Type B pancreatic cell (in vitro differentiated cells): ENCODE data around the gene HEMK1. TPM values are rescaled to one million over a fixed set of nuclear protein-coding genes. Genes with fewer than 3 reads are reported as not detected.
A peak's percentile ranks its signal among the peaks of the same experiment; 100 is the strongest.

Source experiments
- DNase-seq: peaks from one replicate; pipeline ENCODE4 v3.0.0; 2021; ENCODE audit warnings: mixed read lengths; ENCODE audit not compliant: unreplicated experiment; ENCODE audit errors: extremely low spot score
- H3K27ac Mint-ChIP-seq: 2 replicates; pipeline ENCODE4 v1.8.0; 2021; ENCODE audit warnings: mild to moderate bottlenecking, mixed read lengths
- H3K27me3 Mint-ChIP-seq: 2 replicates; pipeline ENCODE4 v1.8.0; 2021; ENCODE audit warnings: mixed read lengths
- H3K36me3 Mint-ChIP-seq: 2 replicates; pipeline ENCODE4 v1.8.0; 2021; ENCODE audit warnings: mixed read lengths
- H3K4me1 Mint-ChIP-seq: one replicate; pipeline ENCODE4 v1.8.0; 2021; ENCODE audit warnings: mixed read lengths; ENCODE audit not compliant: unreplicated experiment
- H3K4me3 Mint-ChIP-seq: 2 replicates; pipeline ENCODE4 v1.8.0; 2021; ENCODE audit warnings: mild to moderate bottlenecking, mixed read lengths
- H3K9me3 Mint-ChIP-seq: 2 replicates; pipeline ENCODE4 v1.8.0; 2021; ENCODE audit warnings: mixed read lengths
- CTCF ChIP-seq: fragments of 200-600 bp; sonication (generic); conservative IDR thresholded peaks from 2 replicates; pipeline ENCODE4 v1.5.0; 2021; ENCODE audit warnings: antibody characterized with exemption, mild to moderate bottlenecking
- total RNA-seq: library from RNA; stranded (reverse); gene quantifications from 2 replicates; pipeline ENCODE4 v1.2.1, GENCODE V29; 2021; ENCODE audit warnings: low replicate concordance

HEMK1 gene
- total RNA-seq, 1 donor from 2014 or later: 29.9 TPM

GRCh38 chr3:50533316-50533715, 36.0 kb upstream of the HEMK1 start:
- no peak for TF ChIP-seq CTCF
- Mint-ChIP-seq H3K36me3 (no peaks in the 10 kb centered on the region), H3K27me3 (peaks cover 46% of the 10 kb centered on the region), H3K27ac (no peak overlapping the region), H3K4me1 (peaks cover 44% of the 10 kb centered on the region), H3K4me3 (no peak overlapping the region), H3K9me3 (no peaks in the 10 kb centered on the region)
- no peak for DNase-seq

- no peak overlapping the region for H3K4me3 Mint-ChIP-seq
- DNase-seq: no peak
- H3K9me3 Mint-ChIP-seq: no peaks in the 10 kb centered on the region
- H3K4me1 Mint-ChIP-seq: peaks cover 45% of the 10 kb centered on the region
- no peaks in the 10 kb centered on the region for H3K36me3 Mint-ChIP-seq
- TF ChIP-seq CTCF: no peak
- H3K27me3 Mint-ChIP-seq: peaks cover 49% of the 10 kb centered on the region
- H3K27ac Mint-ChIP-seq: peak overlapping the region; percentile 36
These were observed 35.4 kb upstream of the HEMK1 start for GRCh38 chr3:50533807-50534461.

GRCh38 chr3:50534681-50535330, 34.5 kb upstream of the HEMK1 start:
- Mint-ChIP-seq H3K36me3 (no peaks in the 10 kb centered on the region), H3K4me1 (peaks cover 43% of the 10 kb centered on the region), H3K9me3 (no peaks in the 10 kb centered on the region), H3K27ac (no peak overlapping the region), H3K4me3 (no peak overlapping the region), H3K27me3 (peaks cover 41% of the 10 kb centered on the region)
- no peak for DNase-seq
- no peak for TF ChIP-seq CTCF

- no peak for TF ChIP-seq CTCF
- DNase-seq: no peak
- no peaks in the 10 kb centered on the region for H3K9me3 Mint-ChIP-seq
- no peak overlapping the region for H3K4me3 Mint-ChIP-seq
- no peaks in the 10 kb centered on the region for H3K36me3 Mint-ChIP-seq
- H3K4me1 Mint-ChIP-seq: peaks cover 39% of the 10 kb centered on the region
- no peak overlapping the region for H3K27ac Mint-ChIP-seq
- H3K27me3 Mint-ChIP-seq: peaks cover 44% of the 10 kb centered on the region
These were observed 32.7 kb upstream of the HEMK1 start for GRCh38 chr3:50536471-50537180.

- Mint-ChIP-seq H3K27me3 (peaks cover 40% of the 10 kb centered on the region), H3K9me3 (no peaks in the 10 kb centered on the region), H3K36me3 (no peaks in the 10 kb centered on the region)
These were observed 31.7 kb upstream of the HEMK1 start for GRCh38 chr3:50537421-50538129.

More at GRCh38 chr3:50537421-50538129, 31.7 kb upstream of the HEMK1 start:
- no peak for TF ChIP-seq CTCF
- Mint-ChIP-seq H3K4me1 (peaks cover 30% of the 10 kb centered on the region), H3K27ac (no peak overlapping the region), H3K4me3 (no peak overlapping the region)
- DNase-seq: no peak
